HG03342 (cell line): ENCODE data around the gene NEK1.
"Not testable (repeated sequence)": the region's sequence is repeated elsewhere in the genome, so short reads cannot be mapped to it uniquely, and the experiment has no call there.

Experiments used
- ATAC-seq: cut with Tn5 transposase; IDR thresholded peaks from one replicate; pipeline ENCODE4 v1.9.1; 2021; ENCODE audit warnings: mild to moderate bottlenecking, moderate library complexity; ENCODE audit not compliant: unreplicated experiment

The NEK1 gene

GRCh38 chr4:169427727-169428126 is 184.7 kb downstream of the NEK1 start:
- ATAC-seq, result not testable (repeated sequence)

DNA sequence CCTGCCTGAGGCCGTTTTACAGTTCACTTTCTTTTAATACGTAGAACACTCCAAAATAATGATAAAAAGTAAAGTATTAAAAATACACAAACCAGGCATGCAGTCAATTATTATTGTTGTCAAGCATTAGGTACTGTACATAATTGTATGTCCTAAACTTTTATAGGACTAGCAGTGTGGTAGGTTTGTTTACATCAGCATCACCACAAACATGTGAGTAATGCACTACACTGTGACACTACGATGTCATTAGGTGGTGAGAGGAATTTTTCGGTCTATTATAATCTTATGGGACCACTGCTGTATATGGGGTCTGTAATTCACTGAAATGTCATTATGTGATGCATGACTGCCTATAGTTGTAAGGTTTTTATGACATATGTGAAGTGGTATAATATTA is 192.1 kb downstream of the NEK1 start:
- no peak for ATAC-seq

DNA sequence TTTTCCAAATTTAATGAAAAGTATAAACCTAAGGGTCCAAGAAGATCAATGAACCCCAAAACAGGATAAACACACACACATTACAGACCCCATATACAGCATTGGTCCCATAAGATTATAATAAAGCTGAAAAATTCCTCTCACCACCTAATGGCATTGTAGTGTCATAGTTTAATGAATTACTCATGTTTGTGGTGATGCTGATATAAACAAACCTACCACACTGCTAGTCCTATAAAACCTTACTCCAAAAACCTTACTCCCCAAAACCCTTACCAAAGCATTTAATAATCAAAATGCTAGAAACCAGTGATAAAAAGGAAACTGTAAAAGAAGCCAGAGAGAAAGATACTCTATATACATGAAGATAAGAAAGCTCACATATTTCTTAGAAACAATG is 193.5 kb downstream of the NEK1 start:
- ATAC-seq, result no peak

GRCh38 chr4:169417629-169418282 is 194.6 kb downstream of the NEK1 start:
- no peak for ATAC-seq

DNA sequence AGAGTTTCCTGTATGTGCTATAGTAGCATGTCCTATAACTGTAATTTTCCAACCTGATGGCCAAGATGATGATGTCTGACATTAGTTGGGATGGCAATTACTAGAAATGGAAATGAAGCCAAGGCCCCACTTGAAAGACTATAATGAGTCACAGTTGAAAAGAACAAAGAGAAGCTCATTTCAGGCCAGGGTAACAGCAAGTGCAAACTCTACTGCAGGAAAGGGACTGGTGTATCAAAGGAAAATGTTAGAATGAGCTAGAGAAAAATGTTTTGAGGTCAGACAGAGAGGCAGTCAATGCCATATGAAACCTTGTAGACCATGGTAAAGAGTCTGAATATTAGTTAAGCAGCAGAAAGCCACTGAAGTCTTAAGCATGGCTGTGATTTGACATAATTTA is 195.4 kb downstream of the NEK1 start:
- peak; percentile 56 for ATAC-seq

- no peak for ATAC-seq
Observed at GRCh38 chr4:169416461-169416860, 195.9 kb downstream of the NEK1 start.

GRCh38 chr4:169414913-169415312 is 197.5 kb downstream of the NEK1 start:
- no peak for ATAC-seq

DNA sequence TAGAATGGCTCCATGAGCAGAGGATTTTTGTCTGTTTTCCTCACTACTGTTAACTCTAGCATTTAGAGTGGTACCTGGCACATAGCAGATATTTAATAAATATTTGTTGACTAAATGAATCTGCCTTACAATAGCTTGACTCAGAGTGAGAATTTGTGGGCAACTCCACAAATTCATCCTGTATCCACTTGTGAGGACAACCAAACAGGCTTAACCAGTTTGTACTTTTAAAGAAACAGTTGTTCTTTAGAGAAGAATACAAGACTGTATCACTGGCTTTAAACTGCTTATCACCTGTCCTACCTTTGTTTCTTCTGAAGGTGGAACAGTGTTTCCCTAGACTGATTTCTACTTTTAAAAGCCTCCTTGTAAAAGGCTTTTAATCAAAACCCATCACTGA is 200.3 kb downstream of the NEK1 start:
- no peak for ATAC-seq

DNA sequence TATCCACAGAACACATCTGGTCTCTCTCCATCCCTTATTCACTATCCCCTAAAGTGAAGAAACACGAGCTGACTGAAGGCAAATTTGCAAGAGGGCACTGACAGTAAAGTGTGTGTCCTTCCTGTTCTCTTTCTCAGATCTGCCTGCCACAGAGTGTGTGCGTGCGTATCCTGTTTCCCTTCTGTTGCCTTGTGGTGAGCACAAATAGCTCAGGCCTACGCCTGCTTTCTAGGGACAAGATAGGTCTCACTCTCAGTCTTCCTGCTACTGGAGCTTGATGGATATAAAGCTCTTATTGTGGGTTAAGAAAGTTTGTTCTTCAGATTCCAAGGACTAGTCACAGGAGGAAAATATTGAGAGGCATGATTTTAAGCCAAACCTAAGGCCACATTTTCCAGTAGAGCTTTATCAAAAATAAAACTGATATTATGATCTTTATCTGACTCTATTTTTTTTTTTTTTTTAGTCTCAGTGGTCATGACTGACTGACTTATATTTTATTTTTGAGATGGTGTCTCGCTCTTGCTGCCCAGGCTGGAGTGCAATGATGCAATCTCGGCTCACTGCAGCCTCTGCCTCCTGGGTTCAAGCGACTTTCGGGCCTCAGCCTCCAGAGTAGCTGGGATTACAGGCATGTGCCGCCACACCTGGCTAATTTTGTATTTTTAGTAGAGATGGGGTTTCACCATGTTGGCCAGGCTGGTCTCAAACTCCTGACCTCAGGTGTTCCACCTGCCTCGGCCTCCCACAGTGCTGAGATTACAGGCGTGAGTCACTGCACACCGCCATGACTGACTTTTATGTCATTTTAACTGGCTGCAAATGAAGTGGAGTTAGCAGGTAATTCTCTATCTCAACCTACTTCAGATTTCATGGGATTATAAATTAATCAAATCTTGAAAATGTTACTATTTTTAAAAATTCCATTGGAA is 201.3 kb downstream of the NEK1 start:
- peak; percentile 99 for ATAC-seq

DNA sequence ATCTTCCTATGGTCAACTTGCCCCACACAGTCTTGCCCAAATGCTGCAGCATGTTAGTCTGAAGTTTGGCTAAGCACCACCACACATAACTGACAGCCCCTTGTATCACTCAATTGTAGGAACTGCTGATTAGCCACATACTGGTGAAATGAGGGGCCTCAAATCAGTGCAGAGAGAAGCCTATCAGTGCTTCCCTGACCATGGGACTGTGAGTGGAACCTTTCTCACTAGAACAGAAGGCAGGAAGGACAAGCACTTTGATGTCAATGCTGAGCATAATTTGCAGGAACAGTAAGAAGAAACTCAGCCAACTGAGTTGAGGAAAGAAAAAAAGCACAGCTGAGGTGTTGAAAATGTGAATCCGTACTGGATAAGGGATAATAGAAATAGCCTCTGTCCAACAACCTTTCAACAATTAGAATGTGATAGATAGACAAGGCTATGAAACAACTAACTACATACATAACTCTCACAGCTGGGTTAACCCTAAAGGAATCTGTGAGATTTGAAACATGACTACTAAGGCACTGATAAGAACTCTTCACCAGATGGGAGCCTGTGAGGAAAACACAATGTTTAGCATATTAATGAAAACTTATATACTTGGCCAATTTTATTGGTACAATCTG is 205.1 kb downstream of the NEK1 start:
- no peak for ATAC-seq

- ATAC-seq, result no peak
Observed at GRCh38 chr4:169404960-169405359, 207.4 kb downstream of the NEK1 start.

DNA sequence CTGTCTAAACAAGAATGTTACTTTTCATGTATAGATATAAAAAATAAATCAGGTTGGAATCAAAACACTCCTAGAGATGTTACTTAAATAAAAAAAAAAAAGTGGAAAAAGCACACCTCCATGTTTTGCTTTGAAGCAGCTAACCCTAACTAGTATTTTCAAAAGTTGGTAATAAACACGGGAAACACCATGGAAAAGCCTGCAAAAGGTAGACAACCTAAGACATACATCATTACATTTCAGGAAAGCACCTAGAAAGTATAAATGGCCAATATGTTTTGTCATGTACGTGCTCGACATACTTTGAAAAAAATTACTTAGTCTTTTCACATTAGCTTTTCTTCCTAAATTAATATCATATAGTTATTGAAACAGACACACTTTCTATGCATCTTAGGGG is 211.6 kb downstream of the NEK1 start:
- ATAC-seq, result no peak

DNA sequence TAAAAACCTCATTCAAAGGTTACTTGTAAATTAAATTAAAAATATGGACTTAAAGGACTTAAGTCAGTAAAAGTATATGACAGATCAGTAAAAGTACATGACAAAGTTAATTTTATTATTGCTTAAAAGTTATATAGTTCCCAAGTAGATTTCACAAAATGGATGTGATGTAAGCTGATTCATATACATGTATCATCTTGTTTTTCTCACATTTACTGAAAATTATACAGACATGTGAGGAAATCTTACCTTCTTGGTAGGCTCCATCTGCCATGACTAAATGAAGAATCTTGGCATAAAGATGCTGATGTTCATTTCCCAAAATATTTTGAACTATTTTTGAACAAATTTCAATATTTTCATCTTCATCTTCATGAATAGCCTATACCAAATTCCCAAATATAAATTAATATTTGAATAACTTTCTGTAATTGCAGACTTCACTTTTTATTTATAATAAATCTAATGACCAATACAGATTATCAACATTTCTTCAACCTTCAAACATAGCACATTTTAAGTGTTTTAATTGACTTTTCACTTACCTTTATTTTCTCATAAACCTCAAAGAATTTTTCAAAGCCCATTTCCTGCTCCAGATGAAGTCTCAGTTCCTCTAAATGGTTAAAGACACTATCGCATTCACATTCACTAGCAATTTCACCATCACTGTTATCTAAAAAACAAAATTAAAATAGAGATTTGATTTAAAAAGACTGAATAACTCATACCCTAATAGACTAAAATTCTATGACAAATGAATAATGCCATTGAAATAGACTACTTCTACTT is 212.2 kb downstream of the NEK1 start:
- ATAC-seq, result peak; percentile 89

DNA sequence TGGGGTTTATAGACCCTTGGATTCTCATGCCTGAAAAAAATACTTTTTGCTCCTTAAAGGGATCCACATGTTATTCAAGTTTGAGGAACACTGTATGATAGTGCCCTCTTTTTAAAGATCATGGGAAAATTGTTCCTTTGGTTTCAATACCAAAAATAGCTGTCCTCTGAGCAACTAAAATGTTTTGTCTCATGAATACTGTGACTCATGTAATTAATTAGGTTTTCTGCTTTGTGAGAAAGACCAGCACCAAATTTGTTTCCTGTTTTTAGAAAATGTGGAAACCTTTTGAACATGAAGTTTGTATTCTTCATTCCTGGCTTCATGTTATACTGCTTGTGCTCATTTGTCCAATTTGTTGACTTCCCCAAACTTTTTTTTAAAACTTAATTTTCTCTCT is 214.1 kb downstream of the NEK1 start:
- ATAC-seq, result no peak

DNA sequence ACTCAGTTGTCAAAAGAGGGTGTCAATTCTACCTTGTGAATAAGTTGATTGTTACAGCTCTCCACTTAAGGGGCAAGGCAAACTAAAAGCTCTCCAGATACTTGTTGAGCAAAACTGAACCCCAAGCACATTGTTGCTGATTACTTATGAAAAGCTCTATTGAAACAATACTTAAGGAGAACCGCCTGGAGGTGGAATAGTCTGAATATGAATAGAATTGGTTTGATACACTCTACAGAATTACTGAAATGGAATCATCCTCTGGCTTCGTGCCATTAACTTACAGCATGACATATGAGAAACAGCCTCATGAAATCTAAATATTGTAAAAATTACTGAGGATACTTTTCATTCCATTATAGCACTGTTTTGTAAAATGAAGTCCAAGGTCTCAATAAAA is 214.6 kb downstream of the NEK1 start:
- no peak for ATAC-seq

GRCh38 chr4:169385376-169385775 is 227.0 kb downstream of the NEK1 start:
- ATAC-seq, result no peak

GRCh38 chr4:169384779-169385178 is 227.6 kb downstream of the NEK1 start:
- no peak for ATAC-seq

DNA sequence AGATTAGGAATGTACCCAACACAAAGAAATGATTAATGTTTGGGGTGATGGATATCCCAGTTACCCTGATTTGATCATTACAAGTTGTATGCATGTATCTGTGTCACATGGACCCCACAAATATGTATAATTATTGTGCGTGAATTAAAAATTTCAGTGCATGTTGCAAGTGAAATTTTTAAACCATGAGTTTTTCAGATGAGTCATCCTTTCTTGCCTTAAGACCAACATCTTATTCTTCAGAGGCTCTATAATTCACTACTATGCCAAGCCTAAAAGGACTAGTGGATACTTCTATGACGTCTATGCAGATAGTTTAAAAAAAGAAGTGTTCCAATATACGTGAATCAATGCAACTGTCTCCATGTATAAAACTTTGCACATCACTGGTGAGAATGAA is 228.7 kb downstream of the NEK1 start:
- no peak for ATAC-seq

DNA sequence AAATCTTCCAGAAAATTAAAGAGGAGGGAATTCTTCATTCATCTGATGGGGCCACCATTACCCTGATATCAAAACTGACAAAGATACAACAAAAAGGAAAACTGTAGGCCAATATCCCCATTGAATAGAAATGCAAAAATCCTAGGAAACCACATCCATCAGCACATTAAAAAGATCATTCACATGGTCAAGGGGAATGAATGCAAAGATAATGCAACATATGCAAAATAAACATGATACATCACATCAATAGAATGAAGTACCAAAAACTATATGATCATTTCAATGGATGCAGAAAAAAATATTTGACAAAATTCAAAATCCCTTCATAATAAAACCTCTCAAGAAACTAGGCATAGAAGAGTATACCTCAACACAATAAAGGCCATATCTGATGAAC is 232.7 kb downstream of the NEK1 start:
- no peak for ATAC-seq

DNA sequence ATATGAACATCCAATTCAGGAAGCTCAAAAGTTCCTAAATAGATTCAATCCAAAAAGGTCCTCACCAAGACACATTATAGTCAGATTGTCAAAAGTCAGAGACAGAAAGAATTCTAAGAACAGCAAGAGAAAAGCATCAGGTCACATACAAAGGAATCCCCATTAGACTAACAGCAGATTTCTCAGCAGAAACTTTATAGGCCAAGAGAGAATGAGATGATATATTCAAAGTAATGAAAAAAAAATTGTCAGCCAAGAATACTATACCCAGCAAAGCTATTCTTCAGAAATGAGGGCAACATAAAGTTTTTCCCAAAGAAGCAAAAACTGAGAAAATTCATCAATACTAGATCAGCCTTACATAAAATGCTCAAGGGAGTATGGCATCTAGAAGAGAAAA is 235.0 kb downstream of the NEK1 start:
- ATAC-seq, result no peak

DNA sequence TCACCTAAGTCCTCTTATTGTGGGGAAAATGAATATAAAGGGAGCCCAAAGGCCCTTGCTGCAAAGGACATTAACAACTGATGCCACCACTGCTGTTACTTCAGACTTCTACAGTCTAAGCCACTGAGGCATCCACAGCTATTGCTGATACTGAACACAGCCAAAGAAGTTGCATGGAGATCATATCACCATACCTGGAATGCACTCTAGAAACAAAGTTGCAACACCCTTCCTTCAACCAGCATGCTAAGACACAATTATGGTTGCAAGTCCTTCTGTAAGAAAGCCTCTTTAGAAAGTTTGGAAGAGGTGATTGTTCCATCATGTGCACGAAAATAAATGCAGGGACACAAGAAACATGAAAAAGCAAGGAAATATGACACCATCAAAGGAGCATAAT is 236.0 kb downstream of the NEK1 start:
- no peak for ATAC-seq
